Adipocyte (in vitro differentiated cells): Measurements from ENCODE around the gene MTHFD1L.
A peak's percentile ranks its signal among the peaks of the same experiment; 100 is the strongest.

ENCODE experiments used
- DNase-seq: peaks from one replicate; pipeline ENCODE4 v3.0.0-alpha.2; 2015; ENCODE audit warnings: low read depth
- H3K27me3 ChIP-seq: replicated peaks from 2 replicates; pipeline ENCODE4 v1.7.0; 2013; ENCODE audit warnings: mild to moderate bottlenecking, low read length, moderate library complexity; ENCODE audit not compliant: control insufficient read depth, insufficient read depth
- H3K36me3 ChIP-seq: 2 replicates; pipeline ENCODE4 v1.7.0; 2013; ENCODE audit warnings: low read length, mild to moderate bottlenecking, moderate library complexity; ENCODE audit not compliant: control insufficient read depth, insufficient read depth, severe bottlenecking
- H3K4me1 ChIP-seq: 2 replicates; pipeline ENCODE4 v1.7.0; 2013; ENCODE audit warnings: mild to moderate bottlenecking, low read length, moderate library complexity; ENCODE audit not compliant: control insufficient read depth, insufficient read depth
- H3K4me3 ChIP-seq: 2 replicates; pipeline ENCODE4 v1.7.0; 2013; ENCODE audit warnings: mild to moderate bottlenecking, low read length, moderate library complexity
- H3K9ac ChIP-seq: 2 replicates; pipeline ENCODE4 v1.7.0; 2013; ENCODE audit warnings: mild to moderate bottlenecking, low read length, moderate library complexity
- H3K9me3 ChIP-seq: 2 replicates; pipeline ENCODE4 v1.7.0; 2013; ENCODE audit warnings: mild to moderate bottlenecking, low read length, moderate library complexity; ENCODE audit not compliant: control insufficient read depth

MTHFD1L gene

DNA sequence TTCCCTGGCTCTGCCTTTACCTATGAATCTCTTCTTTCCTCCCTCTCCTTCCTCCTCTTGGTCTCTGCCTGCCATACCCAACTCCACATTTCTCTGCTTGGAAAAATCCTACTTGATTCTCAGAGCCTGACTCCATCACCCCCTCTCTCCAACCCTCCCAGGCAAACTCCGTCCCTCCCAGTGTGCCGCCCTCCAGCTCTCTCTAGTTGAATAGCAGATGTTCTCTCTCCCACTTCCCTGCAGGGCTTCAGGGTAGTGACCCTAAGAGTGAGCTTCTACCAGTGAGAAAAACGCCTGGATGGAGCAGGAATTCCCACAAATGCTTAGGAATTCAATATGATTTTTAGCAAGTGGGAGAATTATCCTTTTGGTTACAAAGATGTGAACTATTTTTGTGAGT is 141.6 kb downstream of the MTHFD1L start:
- no peak for DNase-seq

GRCh38 chr6:151007922-151008321 is 142.4 kb downstream of the MTHFD1L start:
- peaks cover 3% of the 10 kb centered on the region for H3K36me3 ChIP-seq
- no peaks in the 10 kb centered on the region for H3K9me3 ChIP-seq
- H3K4me3 ChIP-seq: no peak overlapping the region
- H3K27me3 ChIP-seq: no peaks in the 10 kb centered on the region
- DNase-seq: no peak
- no peak overlapping the region for H3K9ac ChIP-seq
- H3K4me1 ChIP-seq: peaks cover 17% of the 10 kb centered on the region

More for the DNA sequence above, 141.6 kb downstream of the MTHFD1L start:
- Histone ChIP-seq H3K4me1 (peaks cover 20% of the 10 kb centered on the region), H3K36me3 (peaks cover 3% of the 10 kb centered on the region), H3K9me3 (no peaks in the 10 kb centered on the region), H3K9ac (no peak overlapping the region), H3K27me3 (no peaks in the 10 kb centered on the region), H3K4me3 (no peak overlapping the region)

- no peak for DNase-seq
- Histone ChIP-seq H3K36me3 (peaks cover 3% of the 10 kb centered on the region), H3K27me3 (no peaks in the 10 kb centered on the region), H3K9me3 (no peaks in the 10 kb centered on the region), H3K4me3 (no peak overlapping the region), H3K4me1 (peaks cover 16% of the 10 kb centered on the region), H3K9ac (no peak overlapping the region)
Measured at GRCh38 chr6:151008425-151008824, 142.9 kb downstream of the MTHFD1L start.

GRCh38 chr6:151009576-151009975 is 144.1 kb downstream of the MTHFD1L start:
- Histone ChIP-seq H3K4me3 (no peak overlapping the region), H3K4me1 (peaks cover 10% of the 10 kb centered on the region), H3K27me3 (no peaks in the 10 kb centered on the region), H3K9ac (no peak overlapping the region), H3K9me3 (no peaks in the 10 kb centered on the region), H3K36me3 (peaks cover 3% of the 10 kb centered on the region)
- no peak for DNase-seq

DNA sequence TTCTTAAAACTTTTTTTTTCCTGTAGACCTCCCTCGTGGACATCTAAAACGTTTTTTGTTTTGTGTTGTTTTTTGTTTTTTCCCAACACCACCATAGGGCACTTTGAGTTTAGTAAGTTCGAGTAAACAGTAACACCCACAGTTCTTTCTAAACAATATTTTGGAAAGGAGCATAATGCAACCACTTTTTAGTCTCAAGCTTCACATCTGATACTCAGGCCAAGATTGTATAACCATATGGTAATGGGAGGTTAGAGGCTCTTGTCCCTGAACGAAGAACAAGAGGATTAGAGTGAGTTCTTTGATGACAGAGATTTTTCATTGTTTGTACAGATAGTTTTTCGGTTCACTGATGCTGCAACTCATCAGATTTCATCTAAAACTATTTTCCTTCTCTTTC is 144.6 kb downstream of the MTHFD1L start:
- Histone ChIP-seq H3K27me3 (no peaks in the 10 kb centered on the region), H3K4me1 (peaks cover 11% of the 10 kb centered on the region), H3K9me3 (no peaks in the 10 kb centered on the region)

GRCh38 chr6:151012321-151013294 is 147.1 kb downstream of the MTHFD1L start:
- H3K4me3 ChIP-seq: no peak overlapping the region
- peaks cover 19% of the 10 kb centered on the region for H3K36me3 ChIP-seq
- H3K4me1 ChIP-seq: peaks cover 8% of the 10 kb centered on the region
- H3K9ac ChIP-seq: no peak overlapping the region
- no peak for DNase-seq
- no peaks in the 10 kb centered on the region for H3K27me3 ChIP-seq
- H3K9me3 ChIP-seq: no peaks in the 10 kb centered on the region

More for the DNA sequence above, 144.6 kb downstream of the MTHFD1L start:
- Histone ChIP-seq H3K4me3 (no peak overlapping the region), H3K9ac (no peak overlapping the region), H3K36me3 (peaks cover 3% of the 10 kb centered on the region)
- DNase-seq: peak; percentile 76

- H3K9ac ChIP-seq: peak overlapping the region; percentile 51
- H3K36me3 ChIP-seq: peaks cover 34% of the 10 kb centered on the region
- H3K9me3 ChIP-seq: no peaks in the 10 kb centered on the region
- no peaks in the 10 kb centered on the region for H3K27me3 ChIP-seq
- DNase-seq: peak; percentile 78
- no peak overlapping the region for H3K4me3 ChIP-seq
- peaks cover 8% of the 10 kb centered on the region for H3K4me1 ChIP-seq
Measured at GRCh38 chr6:151014404-151015100, 149.1 kb downstream of the MTHFD1L start.

- DNase-seq: no peak
- Histone ChIP-seq H3K9me3 (no peaks in the 10 kb centered on the region), H3K4me1 (peaks cover 8% of the 10 kb centered on the region), H3K9ac (peak overlapping the region; percentile 51), H3K4me3 (no peak overlapping the region), H3K36me3 (peaks cover 40% of the 10 kb centered on the region), H3K27me3 (no peaks in the 10 kb centered on the region)
Measured at GRCh38 chr6:151015101-151015700, 149.7 kb downstream of the MTHFD1L start.

DNA sequence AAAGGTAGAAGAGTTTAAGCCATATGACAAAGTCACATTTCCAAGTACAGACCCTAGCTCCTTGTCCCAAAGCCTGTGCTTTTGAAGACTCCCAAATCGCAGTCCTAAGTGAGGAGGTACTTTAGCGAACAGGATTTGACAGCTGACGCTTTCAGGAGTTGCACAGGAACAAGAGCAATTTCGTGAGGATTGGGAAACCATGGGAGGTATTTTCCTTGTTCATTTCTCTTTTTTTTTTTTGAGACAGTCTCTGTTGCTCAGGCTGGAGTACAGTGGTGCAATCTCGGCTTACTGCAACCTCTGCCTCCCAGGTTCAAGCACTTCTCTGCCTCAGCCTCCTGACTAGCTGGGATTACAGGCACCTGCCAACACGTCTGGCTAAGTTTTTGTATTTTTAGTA is 150.6 kb downstream of the MTHFD1L start:
- Histone ChIP-seq H3K4me1 (peaks cover 8% of the 10 kb centered on the region), H3K9me3 (no peaks in the 10 kb centered on the region), H3K36me3 (peaks cover 47% of the 10 kb centered on the region), H3K27me3 (no peaks in the 10 kb centered on the region), H3K4me3 (no peak overlapping the region), H3K9ac (no peak overlapping the region)
- no peak for DNase-seq

- Histone ChIP-seq H3K4me1 (peaks cover 15% of the 10 kb centered on the region), H3K9ac (no peak overlapping the region), H3K9me3 (no peaks in the 10 kb centered on the region), H3K27me3 (no peaks in the 10 kb centered on the region), H3K4me3 (no peak overlapping the region), H3K36me3 (peaks cover 44% of the 10 kb centered on the region)
- no peak for DNase-seq
Measured at GRCh38 chr6:151018046-151018445, 152.5 kb downstream of the MTHFD1L start.
